Mesothelial cell of epicardium (in vitro differentiated cells): ENCODE measurements around the gene ADAMTS6. TPM values are rescaled to one million over a fixed set of nuclear protein-coding genes. Genes with fewer than 3 reads are reported as not detected.

Experiments used
- DNase-seq, 2 experiments: peaks; one replicate each; pipeline ENCODE4 v3.0.0; 2021; ENCODE audit warnings: low spot score in 2 of 2; ENCODE audit not compliant: unreplicated experiment in 2 of 2
- H3K27ac Mint-ChIP-seq: 2 replicates; pipeline ENCODE4 v1.8.0; 2021; ENCODE audit warnings: mixed read lengths
- H3K27me3 Mint-ChIP-seq: 2 replicates; pipeline ENCODE4 v1.8.0; 2021; ENCODE audit warnings: low read depth, mixed read lengths
- H3K36me3 Mint-ChIP-seq: 2 replicates; pipeline ENCODE4 v1.8.0; 2021; ENCODE audit warnings: mixed read lengths
- H3K4me1 Mint-ChIP-seq: 2 replicates; pipeline ENCODE4 v1.8.0; 2021; ENCODE audit warnings: mixed read lengths
- H3K4me3 Mint-ChIP-seq: 2 replicates; pipeline ENCODE4 v1.8.0; 2021; ENCODE audit warnings: mild to moderate bottlenecking, moderate library complexity, mixed read lengths
- H3K9me3 Mint-ChIP-seq: 2 replicates; pipeline ENCODE4 v1.8.0; 2021; ENCODE audit warnings: mixed read lengths
- total RNA-seq: library from RNA; stranded (reverse); gene quantifications from 3 replicates; pipeline ENCODE4 v1.2.1, GENCODE V29; 2021
- TF ChIP-seq, protein P1 (sequence below): fragments of 200-600 bp; sonication (generic); IDR thresholded peaks from one replicate; pipeline ENCODE4 v1.5.0; 2021; ENCODE audit warnings: antibody characterized with exemption; ENCODE audit not compliant: unreplicated experiment

ADAMTS6 gene
- total RNA-seq, 1 donor from 2014 or later, result 20.6 TPM

DNA sequence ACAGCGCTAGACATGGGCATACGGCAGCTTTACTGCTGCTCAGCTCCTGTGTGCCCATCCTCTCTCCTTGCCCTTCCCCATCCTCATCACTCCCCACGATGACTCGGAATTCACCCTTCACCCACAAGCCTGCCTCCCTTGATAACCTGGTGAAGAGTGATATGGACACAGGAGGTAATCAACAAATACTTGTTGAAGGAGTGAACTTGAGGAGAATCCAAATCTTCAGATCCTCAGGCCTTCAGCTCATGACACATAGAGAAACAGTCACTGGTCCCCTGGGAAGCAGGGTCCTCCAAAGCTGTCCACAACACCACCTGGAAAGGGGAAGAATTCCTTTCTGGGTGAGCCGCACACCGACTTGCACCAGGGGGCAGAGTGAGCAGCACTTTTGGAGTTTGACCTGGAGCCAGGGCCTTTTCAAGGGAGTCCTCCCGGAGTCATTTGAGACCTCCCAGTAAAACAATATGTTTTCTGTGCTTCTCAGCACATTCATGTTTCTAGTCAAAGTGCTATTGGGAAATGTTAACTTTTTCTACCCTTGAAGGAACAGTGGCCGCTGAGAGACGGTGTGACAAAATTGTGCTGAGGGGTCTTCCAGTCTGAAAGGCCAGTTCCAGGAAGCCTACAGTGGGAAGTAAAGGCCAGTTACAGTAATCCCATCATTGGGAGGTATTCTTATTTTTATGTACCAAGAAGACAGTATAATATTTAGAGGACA, 380.6 kb downstream of the ADAMTS6 start:
- Mint-ChIP-seq H3K27me3 (no peaks in the 10 kb centered on the region), H3K27ac (no peak overlapping the region), H3K9me3 (no peaks in the 10 kb centered on the region), H3K36me3 (no peaks in the 10 kb centered on the region), H3K4me1 (peaks cover 22% of the 10 kb centered on the region), H3K4me3 (no peak overlapping the region)
- TF ChIP-seq, protein P1, sequence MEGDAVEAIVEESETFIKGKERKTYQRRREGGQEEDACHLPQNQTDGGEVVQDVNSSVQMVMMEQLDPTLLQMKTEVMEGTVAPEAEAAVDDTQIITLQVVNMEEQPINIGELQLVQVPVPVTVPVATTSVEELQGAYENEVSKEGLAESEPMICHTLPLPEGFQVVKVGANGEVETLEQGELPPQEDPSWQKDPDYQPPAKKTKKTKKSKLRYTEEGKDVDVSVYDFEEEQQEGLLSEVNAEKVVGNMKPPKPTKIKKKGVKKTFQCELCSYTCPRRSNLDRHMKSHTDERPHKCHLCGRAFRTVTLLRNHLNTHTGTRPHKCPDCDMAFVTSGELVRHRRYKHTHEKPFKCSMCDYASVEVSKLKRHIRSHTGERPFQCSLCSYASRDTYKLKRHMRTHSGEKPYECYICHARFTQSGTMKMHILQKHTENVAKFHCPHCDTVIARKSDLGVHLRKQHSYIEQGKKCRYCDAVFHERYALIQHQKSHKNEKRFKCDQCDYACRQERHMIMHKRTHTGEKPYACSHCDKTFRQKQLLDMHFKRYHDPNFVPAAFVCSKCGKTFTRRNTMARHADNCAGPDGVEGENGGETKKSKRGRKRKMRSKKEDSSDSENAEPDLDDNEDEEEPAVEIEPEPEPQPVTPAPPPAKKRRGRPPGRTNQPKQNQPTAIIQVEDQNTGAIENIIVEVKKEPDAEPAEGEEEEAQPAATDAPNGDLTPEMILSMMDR, result peak; percentile 35
- no peak for DNase-seq

Other genes with a start within 250 kb of the ADAMTS6 start
- 23.3 to 26.2 TPM (median 25.3 TPM) in 3 replicates for gene CENPK, start 81.2 kb upstream of the ADAMTS6 start, total RNA-seq
- 53.3 to 56.8 TPM (median 54.6 TPM) in 3 replicates for gene PPWD1, start 81.4 kb upstream of the ADAMTS6 start, total RNA-seq
- 18.1 to 20.4 TPM (median 18.9 TPM) in 3 replicates for gene TRIM23, start 142.4 kb upstream of the ADAMTS6 start, total RNA-seq
- 3.5 to 4.0 TPM (median 3.7 TPM) in 3 replicates for gene SHLD3, start 143.1 kb upstream of the ADAMTS6 start, total RNA-seq
- 21.7 to 21.8 TPM (median 21.8 TPM) in 3 replicates for gene TRAPPC13, start 143.1 kb upstream of the ADAMTS6 start, total RNA-seq
- gene SGTB, start 240.2 kb upstream of the ADAMTS6 start, total RNA-seq, result 6.4 to 9.4 TPM (median 8.6 TPM) in 3 replicates
- gene NLN, start 240.3 kb upstream of the ADAMTS6 start, total RNA-seq, result 42.5 to 43.4 TPM (median 42.8 TPM) in 3 replicates